HG02884 (cell line): ENCODE measurements around the gene FAM227A.
"Not testable (repeated sequence)": the region's sequence is repeated elsewhere in the genome, so short reads cannot be mapped to it uniquely, and the experiment has no call there.

Experiments
- ATAC-seq: cut with Tn5 transposase; IDR thresholded peaks from one replicate; pipeline ENCODE4 v1.9.1; 2021; ENCODE audit warnings: mild to moderate bottlenecking, moderate library complexity; ENCODE audit not compliant: unreplicated experiment

The FAM227A gene

GRCh38 chr22:38674888-38675287 lies 18.7 kb upstream of the FAM227A start:
- ATAC-seq = no peak

DNA sequence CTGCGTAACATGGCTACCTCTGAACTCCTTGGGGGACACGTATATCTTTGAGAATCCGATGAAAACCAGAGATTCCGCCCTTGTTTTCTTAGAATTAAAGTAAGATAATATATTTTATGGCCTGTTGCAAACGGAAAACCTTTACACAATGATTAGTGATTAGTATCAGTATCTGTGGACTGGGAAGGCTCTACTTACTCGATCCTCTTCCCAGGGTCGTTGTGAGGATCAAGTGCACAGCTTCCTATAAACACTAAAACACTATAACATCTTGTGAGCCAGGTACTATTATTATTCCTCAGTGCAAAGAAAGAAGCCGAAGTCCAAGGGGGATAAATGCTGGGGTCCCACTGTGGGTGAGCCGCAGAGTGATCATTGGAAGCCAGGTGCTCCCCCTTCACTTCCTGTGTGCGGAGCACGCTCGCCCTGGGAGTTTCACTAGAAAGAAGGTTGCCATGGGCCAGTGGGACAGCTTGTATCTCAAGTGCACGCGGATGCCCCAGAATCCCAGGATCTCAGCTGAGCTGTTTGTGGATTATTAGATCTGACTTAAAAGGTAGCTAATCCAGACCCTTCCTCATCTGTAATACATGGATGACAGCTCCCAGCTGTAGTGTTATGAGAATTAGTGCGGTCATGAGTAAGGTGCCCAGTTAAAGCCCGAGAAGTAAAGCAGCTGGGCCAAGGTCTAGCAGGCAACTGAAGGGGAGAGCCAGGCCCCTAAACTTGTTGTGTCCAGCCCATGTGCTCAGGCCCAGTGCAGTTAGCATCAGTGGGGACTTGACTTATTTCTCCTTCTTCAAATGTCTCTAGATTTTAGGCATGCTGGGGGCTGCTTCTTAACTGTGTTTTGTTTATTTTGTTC lies 1.1 kb upstream of the FAM227A start:
- no peak for ATAC-seq

DNA sequence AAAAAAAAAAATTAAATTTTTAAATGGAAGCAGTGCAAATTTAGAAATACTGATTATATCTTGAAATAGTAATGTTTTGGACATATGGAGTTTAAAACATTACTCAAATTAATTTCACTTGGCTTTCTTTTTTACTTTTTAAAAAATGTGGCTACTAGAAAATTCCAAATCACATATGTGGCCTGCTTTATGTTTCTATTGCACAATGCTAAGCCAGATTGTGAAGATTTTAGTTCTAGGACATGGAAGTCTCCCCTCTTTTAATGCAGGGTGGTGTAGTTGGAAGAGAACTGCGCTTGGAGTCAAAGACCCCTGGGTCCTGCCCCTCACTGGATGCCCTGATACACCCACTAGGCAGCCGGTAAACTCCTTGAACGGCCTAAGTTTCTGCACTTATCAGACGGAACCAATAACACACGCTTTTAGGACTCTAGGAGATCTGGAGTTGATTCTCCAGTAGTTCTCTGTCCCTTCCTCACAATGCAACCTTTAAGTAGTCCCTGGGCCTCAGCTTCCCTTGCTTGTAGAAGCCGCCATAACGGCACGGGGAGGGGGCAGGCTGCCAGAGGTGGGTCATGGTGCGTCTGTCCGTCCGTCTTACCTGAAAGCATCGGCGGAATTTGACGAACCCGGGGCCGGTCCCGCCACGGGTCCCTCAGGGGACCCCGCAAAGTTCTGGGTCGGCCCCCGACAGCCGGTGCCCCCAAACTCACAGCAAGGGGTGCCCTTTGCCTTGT lies 505 bp downstream of the FAM227A start:
- no peak for ATAC-seq

GRCh38 chr22:38653741-38654140 lies 2.5 kb downstream of the FAM227A start:
- no peak for ATAC-seq

DNA sequence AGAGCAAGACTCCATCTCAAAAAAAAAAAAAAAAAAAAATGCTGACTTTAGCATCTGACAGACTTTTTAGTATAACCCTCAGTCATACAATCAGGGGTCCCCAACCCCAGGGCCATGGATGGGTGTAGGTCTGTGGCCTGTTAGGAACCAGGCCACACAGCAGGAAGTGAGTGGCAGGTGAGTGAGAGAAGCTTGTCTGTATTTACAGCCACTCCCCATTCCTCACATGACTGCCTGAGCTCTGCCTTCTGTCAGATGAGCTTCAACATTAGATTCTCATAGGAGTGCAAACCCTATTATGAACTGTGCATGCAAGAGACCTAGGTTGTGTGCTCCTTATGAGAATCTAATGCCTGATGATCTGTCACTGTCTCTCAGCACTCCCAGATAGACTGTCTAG lies 3.3 kb downstream of the FAM227A start:
- no peak for ATAC-seq

DNA sequence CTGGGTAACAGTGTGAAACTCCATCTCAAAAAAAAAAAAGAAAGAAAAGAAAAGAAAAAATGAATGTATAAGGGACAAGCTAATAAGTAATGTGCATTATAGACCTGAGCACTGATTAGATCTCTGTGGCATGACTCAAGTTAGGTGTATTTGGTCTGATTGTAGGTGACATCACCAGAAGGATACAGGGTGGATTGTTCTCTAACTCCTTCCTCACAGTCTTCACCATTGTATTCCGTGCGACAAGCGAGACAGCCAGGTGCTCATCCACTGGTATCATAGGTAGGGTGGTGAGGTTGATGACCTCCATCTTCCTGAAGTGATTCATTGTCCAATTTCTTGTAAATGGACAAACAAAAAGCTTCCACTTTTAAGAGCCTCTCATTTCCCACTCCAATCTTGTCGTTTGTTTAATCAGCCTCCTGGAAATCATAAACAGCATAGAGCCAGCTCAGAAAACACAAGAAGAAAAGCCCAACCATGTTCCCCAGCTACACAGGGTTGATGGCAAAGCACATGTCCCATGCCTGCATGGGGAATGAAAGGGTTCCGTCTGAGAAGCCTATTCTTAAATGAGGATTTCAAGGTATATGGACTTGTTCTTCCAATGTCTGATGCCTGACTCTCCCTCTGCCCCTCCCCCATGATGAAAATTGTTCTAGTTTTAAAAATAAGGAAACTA lies 6.2 kb downstream of the FAM227A start:
- ATAC-seq = no peak

- ATAC-seq = no peak
Measured at GRCh38 chr22:38645430-38645829, 10.8 kb downstream of the FAM227A start.

DNA sequence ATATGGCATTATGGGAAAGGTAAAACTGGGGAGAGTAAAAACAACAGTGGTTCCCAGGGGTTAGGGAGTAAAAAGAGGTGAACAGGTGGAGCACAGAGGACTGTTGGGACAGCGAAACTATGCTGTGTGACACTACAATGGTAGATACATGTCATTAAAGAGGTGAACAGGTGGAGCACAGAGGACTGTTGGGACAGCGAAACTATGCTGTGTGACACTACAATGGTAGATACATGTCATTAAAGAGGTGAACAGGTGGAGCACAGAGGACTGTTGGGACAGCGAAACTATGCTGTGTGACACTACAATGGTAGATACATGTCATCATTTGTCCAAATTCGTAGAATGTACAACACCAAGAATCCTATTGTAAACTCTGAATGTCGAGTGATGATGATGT lies 11.9 kb downstream of the FAM227A start:
- ATAC-seq = not testable (repeated sequence)

GRCh38 chr22:38641476-38642040 lies 14.6 kb downstream of the FAM227A start:
- no peak for ATAC-seq

- ATAC-seq = no peak
Measured at GRCh38 chr22:38638728-38639127, 17.5 kb downstream of the FAM227A start.

DNA sequence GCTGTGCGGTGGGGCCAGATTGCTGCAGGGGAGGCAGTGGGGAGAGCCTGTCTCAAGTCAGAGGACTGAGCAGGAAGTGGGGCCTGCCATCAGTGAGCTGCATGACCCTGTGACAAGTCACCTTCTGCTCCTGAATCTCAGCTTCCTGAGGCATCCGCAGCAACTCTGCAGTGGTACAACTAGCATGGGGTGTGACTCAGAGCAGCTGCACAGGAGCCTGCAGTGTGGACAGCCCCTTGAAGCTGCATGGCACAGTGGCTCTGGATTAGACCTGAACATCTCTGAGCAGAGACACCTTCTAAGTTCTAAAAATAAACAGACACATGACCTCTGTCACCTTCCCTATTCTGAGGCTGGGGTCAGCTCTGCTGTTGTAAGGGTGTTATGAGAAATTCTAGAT lies 18.0 kb downstream of the FAM227A start:
- ATAC-seq = no peak

DNA sequence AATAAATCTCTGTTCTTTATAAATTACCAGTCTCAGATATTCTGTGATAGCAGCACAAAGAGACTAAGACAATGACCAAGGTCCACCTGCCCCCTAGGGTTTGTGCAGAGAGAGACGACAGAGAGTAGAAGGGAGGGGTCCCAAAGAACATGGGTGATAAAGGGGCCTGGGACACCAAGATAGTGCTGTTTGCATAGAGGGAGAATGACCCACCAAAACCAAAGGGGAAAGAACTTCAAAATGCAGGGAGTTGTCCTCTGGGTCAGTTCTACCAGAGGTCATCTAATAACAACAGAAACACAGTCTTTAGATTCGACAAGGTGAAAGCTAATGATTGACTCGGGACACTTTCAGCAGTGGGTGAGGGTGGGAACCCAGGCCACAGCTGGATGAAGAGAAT lies 23.7 kb downstream of the FAM227A start:
- no peak for ATAC-seq

GRCh38 chr22:38631724-38632123 lies 24.5 kb downstream of the FAM227A start:
- no peak for ATAC-seq

DNA sequence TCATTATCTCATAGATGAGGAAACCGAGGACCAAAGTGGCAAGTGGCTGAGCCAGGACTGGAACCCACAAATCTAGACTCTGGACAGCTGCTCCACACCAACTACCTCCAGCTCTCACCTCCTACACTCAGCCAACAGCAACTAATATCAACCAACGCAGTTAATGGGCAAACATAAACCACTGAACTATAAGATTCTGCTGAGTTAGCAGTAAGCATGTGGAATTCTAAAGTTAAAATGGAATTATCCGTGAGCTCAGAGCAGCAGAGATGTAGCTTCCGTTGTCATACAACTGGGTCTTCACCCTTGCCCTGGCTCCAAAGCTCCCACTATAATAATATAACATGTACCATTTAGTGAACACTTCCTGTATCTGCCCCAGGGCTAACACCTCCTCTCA lies 27.1 kb downstream of the FAM227A start:
- no peak for ATAC-seq

- no peak for ATAC-seq
Measured at GRCh38 chr22:38628444-38628843, 27.7 kb downstream of the FAM227A start.

DNA sequence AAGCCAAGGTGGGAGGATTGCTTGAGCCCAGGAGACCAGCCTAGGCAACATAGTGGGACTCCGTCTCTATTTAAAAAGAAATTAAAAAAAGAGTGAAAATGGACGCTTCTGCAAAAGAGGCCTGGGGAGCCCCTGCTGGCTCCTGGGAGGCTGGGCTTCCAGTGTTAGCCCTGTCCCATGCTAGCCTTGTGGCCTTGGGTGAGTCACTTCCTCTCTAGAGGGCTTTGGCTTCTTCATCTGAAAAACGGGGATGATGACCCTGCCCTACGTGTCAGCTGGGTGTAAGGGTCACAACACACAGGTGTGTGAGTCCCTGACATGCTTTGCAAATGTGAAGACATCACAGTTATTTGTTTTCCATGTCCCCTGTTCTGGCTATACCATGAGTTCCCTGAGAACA lies 32.8 kb downstream of the FAM227A start:
- ATAC-seq = no peak

DNA sequence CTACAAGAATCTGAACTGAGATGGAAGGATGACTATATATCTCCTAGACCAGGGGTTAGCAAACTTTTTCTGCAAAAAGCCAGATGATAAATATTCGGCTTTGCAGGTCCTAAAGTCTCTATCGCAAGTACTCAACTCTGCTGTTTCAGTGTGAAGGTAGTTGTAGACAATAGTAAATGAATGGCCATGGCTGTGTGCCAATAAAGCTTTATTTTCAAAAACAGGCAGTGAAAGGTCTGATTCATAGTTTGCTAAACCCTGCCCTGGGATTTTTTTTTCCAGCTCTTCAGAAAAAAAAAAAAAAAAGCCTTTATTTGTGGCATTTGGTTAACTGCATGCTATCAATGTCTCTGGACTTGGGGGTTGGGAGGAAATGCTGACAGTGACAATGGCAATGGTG lies 37.5 kb downstream of the FAM227A start:
- ATAC-seq = no peak

DNA sequence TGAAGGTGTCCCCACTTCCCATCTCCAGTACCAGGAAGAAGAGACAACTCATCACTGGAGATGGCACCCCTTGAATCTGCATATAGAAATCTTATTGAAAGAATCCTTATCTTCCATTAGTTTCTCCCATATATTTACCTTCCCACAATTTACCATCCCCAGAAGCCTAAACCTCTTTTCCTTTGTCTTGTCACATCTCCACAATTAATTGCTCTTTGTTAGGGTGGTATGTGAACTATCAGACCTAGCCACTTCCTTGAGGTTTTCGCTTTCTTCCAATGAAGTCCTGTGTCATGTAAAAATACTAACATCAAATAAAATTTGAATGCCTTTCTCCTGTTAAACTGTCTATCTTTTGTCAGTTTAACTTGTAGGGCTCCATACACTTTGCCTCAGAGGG lies 37.9 kb downstream of the FAM227A start:
- ATAC-seq = no peak

DNA sequence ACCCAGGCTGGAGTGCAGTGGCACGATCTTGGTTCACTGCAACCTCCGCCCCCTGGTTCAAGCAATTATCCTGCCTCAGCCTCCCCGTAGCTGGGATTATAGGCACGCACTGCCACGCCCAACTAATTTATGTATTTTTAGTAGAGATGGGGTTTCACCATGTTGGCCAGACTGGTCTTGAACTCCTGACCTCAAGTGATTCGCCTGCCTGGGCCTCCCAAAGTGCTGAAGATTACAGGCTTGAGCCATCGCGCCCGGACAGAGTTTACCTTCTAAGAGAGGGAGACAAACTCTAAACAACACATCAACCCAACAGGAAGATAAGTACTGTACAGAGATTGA lies 41.2 kb downstream of the FAM227A start:
- ATAC-seq = not testable (repeated sequence)

DNA sequence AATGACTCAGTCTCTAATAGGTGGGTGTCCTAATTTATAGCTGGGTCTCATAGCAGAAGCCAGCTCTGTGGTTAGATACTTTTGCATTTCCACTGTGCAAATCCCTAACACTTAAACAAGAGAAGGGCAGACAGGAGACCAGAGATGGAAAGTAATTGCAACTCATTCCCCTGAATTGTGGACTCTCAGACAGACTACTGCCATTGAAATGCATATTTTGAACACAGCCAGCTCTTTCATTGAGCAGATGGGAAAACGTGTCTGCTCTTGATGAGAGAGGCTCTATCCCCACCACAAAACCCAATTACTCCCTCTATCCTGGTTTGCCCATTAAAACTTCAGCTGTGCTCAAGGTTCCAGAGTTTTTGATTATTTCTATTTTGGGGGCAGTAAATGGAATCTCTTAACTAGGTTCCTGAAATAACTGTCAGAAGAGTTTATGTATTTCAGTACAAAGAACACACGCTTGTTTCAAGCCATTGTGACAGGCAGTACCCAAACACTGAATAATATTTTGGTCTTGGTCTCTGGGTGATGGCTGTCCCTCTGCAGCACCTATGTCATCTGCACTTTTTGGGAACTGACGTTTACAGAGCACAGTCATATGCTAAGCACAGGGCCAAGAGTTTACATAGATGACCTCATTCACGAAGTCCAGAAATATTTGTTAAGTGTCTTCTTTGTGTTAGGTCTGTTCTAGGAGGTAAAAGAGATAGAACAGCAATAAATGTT lies 41.7 kb downstream of the FAM227A start:
- ATAC-seq = no peak

- no peak for ATAC-seq
Measured at GRCh38 chr22:38613588-38613987, 42.6 kb downstream of the FAM227A start.
